Measurements from ENCODE around the gene STK32B. TPM values are rescaled to one million over a fixed set of nuclear protein-coding genes. Genes with fewer than 3 reads are reported as not detected.

The STK32B gene
- total RNA-seq, 2 experiments from 2014 or later, result not detected

- Mint-ChIP-seq H3K9me3 (no peaks in the 10 kb centered on the region), H3K4me3 (no peak overlapping the region), H3K4me1 (ENCODE audit: low read depth) (no peaks in the 10 kb centered on the region), H3K27ac (no peak overlapping the region), H3K36me3 (no peaks in the 10 kb centered on the region), H3K27me3 (no peaks in the 10 kb centered on the region)
- no peak for DNase-seq
- CTCF ChIA-PET, result no interaction called here
- POLR2A ChIA-PET, result no interaction called here
- intact Hi-C loops (cut with micrococcal nuclease), result no loop called here
These were observed 68.8 kb downstream of the STK32B start for GRCh38 chr4:5120067-5120466.

- no peaks in the 10 kb centered on the region for H3K36me3 Mint-ChIP-seq
- CTCF ChIA-PET, result no interaction called here
- intact Hi-C loops (cut with micrococcal nuclease), result no loop called here
- H3K9me3 Mint-ChIP-seq, result no peaks in the 10 kb centered on the region
- no peak for DNase-seq
- no peaks in the 10 kb centered on the region for H3K4me1 Mint-ChIP-seq (ENCODE audit: low read depth)
- POLR2A ChIA-PET, result no interaction called here
- no peak overlapping the region for H3K4me3 Mint-ChIP-seq
- H3K27ac Mint-ChIP-seq, result no peak overlapping the region
- no peaks in the 10 kb centered on the region for H3K27me3 Mint-ChIP-seq
These were observed 69.2 kb downstream of the STK32B start for GRCh38 chr4:5120468-5120867.

- ChIA-PET POLR2A (no interaction called here), CTCF (no interaction called here)
- no peaks in the 10 kb centered on the region for H3K36me3 Mint-ChIP-seq
- intact Hi-C loops (cut with micrococcal nuclease), result no loop called here
- DNase-seq, result no peak
- H3K4me1 Mint-ChIP-seq (ENCODE audit: low read depth), result no peaks in the 10 kb centered on the region
- H3K27me3 Mint-ChIP-seq, result peaks cover 6% of the 10 kb centered on the region
- H3K4me3 Mint-ChIP-seq, result no peak overlapping the region
- no peak overlapping the region for H3K27ac Mint-ChIP-seq
- H3K9me3 Mint-ChIP-seq, result no peaks in the 10 kb centered on the region
These were observed 70.8 kb downstream of the STK32B start for GRCh38 chr4:5122114-5122513.

- no peak overlapping the region for H3K27ac Mint-ChIP-seq
- peaks cover 10% of the 10 kb centered on the region for H3K27me3 Mint-ChIP-seq
- H3K9me3 Mint-ChIP-seq, result no peaks in the 10 kb centered on the region
- no peaks in the 10 kb centered on the region for H3K4me1 Mint-ChIP-seq (ENCODE audit: low read depth)
- ChIA-PET POLR2A (no interaction called here), CTCF (no interaction called here)
- H3K4me3 Mint-ChIP-seq, result no peak overlapping the region
- DNase-seq, result no peak
- H3K36me3 Mint-ChIP-seq, result no peaks in the 10 kb centered on the region
- intact Hi-C loops (cut with micrococcal nuclease), result no loop called here
These were observed 73.6 kb downstream of the STK32B start for GRCh38 chr4:5124876-5125275.

- Mint-ChIP-seq H3K4me3 (no peak overlapping the region), H3K36me3 (no peaks in the 10 kb centered on the region), H3K27me3 (peaks cover 10% of the 10 kb centered on the region), H3K4me1 (ENCODE audit: low read depth) (no peaks in the 10 kb centered on the region), H3K27ac (no peak overlapping the region), H3K9me3 (no peaks in the 10 kb centered on the region)
- no peak for DNase-seq
- POLR2A ChIA-PET, result no interaction called here
- intact Hi-C loops (cut with micrococcal nuclease), result no loop called here
- CTCF ChIA-PET, result no interaction called here
These were observed 74.0 kb downstream of the STK32B start for GRCh38 chr4:5125321-5125720.

GRCh38 chr4:5126231-5126630, 75.0 kb downstream of the STK32B start:
- H3K4me1 Mint-ChIP-seq (ENCODE audit: low read depth), result no peaks in the 10 kb centered on the region
- no peaks in the 10 kb centered on the region for H3K36me3 Mint-ChIP-seq
- intact Hi-C loops (cut with micrococcal nuclease), result no loop called here
- H3K4me3 Mint-ChIP-seq, result no peak overlapping the region
- H3K27me3 Mint-ChIP-seq, result peaks cover 10% of the 10 kb centered on the region
- CTCF ChIA-PET, result no interaction called here
- H3K9me3 Mint-ChIP-seq, result no peaks in the 10 kb centered on the region
- no peak overlapping the region for H3K27ac Mint-ChIP-seq
- POLR2A ChIA-PET, result no interaction called here
- no peak for DNase-seq

- Mint-ChIP-seq H3K4me1 (ENCODE audit: low read depth) (no peaks in the 10 kb centered on the region), H3K36me3 (no peaks in the 10 kb centered on the region), H3K27me3 (peaks cover 10% of the 10 kb centered on the region), H3K27ac (no peak overlapping the region), H3K4me3 (no peak overlapping the region), H3K9me3 (no peaks in the 10 kb centered on the region)
- ChIA-PET CTCF (no interaction called here), POLR2A (no interaction called here)
- intact Hi-C loops (cut with micrococcal nuclease), result no loop called here
- DNase-seq, result no peak
These were observed 75.6 kb downstream of the STK32B start for GRCh38 chr4:5126857-5127256.

- Mint-ChIP-seq H3K36me3 (no peaks in the 10 kb centered on the region), H3K27me3 (peaks cover 10% of the 10 kb centered on the region), H3K4me3 (no peak overlapping the region), H3K27ac (no peak overlapping the region), H3K4me1 (ENCODE audit: low read depth) (no peaks in the 10 kb centered on the region), H3K9me3 (no peaks in the 10 kb centered on the region)
- ChIA-PET CTCF (no interaction called here), POLR2A (no interaction called here)
- intact Hi-C loops (cut with micrococcal nuclease), result no loop called here
- DNase-seq, result no peak
These were observed 76.3 kb downstream of the STK32B start for GRCh38 chr4:5127556-5127955.

GRCh38 chr4:5128569-5128968, 77.3 kb downstream of the STK32B start:
- no peaks in the 10 kb centered on the region for H3K9me3 Mint-ChIP-seq
- no peaks in the 10 kb centered on the region for H3K4me1 Mint-ChIP-seq (ENCODE audit: low read depth)
- intact Hi-C loops (cut with micrococcal nuclease), result no loop called here
- ChIA-PET CTCF (no interaction called here), POLR2A (no interaction called here)
- no peak overlapping the region for H3K4me3 Mint-ChIP-seq
- no peak overlapping the region for H3K27ac Mint-ChIP-seq
- no peak for DNase-seq
- no peaks in the 10 kb centered on the region for H3K36me3 Mint-ChIP-seq
- H3K27me3 Mint-ChIP-seq, result peaks cover 10% of the 10 kb centered on the region

GRCh38 chr4:5133201-5133600, 81.9 kb downstream of the STK32B start:
- peaks cover 3% of the 10 kb centered on the region for H3K27me3 Mint-ChIP-seq
- H3K36me3 Mint-ChIP-seq, result no peaks in the 10 kb centered on the region
- H3K9me3 Mint-ChIP-seq, result no peaks in the 10 kb centered on the region
- H3K4me1 Mint-ChIP-seq (ENCODE audit: low read depth), result no peaks in the 10 kb centered on the region
- ChIA-PET CTCF (no interaction called here), POLR2A (no interaction called here)
- H3K27ac Mint-ChIP-seq, result no peak overlapping the region
- H3K4me3 Mint-ChIP-seq, result no peak overlapping the region
- DNase-seq, result no peak
- intact Hi-C loops (cut with micrococcal nuclease), result no loop called here

- ChIA-PET POLR2A (no interaction called here), CTCF (no interaction called here)
- intact Hi-C loops (cut with micrococcal nuclease), result no loop called here
- H3K4me1 Mint-ChIP-seq (ENCODE audit: low read depth), result no peaks in the 10 kb centered on the region
- H3K4me3 Mint-ChIP-seq, result no peak overlapping the region
- DNase-seq, result no peak
- H3K9me3 Mint-ChIP-seq, result no peaks in the 10 kb centered on the region
- H3K27ac Mint-ChIP-seq, result no peak overlapping the region
- H3K27me3 Mint-ChIP-seq, result no peaks in the 10 kb centered on the region
- H3K36me3 Mint-ChIP-seq, result no peaks in the 10 kb centered on the region
These were observed 82.8 kb downstream of the STK32B start for GRCh38 chr4:5133933-5134594.

GRCh38 chr4:5134620-5135019, 83.3 kb downstream of the STK32B start:
- intact Hi-C loops (cut with micrococcal nuclease), result no loop called here
- H3K4me3 Mint-ChIP-seq, result no peak overlapping the region
- H3K4me1 Mint-ChIP-seq (ENCODE audit: low read depth), result no peaks in the 10 kb centered on the region
- H3K9me3 Mint-ChIP-seq, result no peaks in the 10 kb centered on the region
- no peak overlapping the region for H3K27ac Mint-ChIP-seq
- no peaks in the 10 kb centered on the region for H3K36me3 Mint-ChIP-seq
- ChIA-PET CTCF (no interaction called here), POLR2A (no interaction called here)
- no peak for DNase-seq
- H3K27me3 Mint-ChIP-seq, result no peaks in the 10 kb centered on the region

GRCh38 chr4:5137226-5137625, 85.9 kb downstream of the STK32B start:
- H3K36me3 Mint-ChIP-seq, result no peaks in the 10 kb centered on the region
- CTCF ChIA-PET, result no interaction called here
- POLR2A ChIA-PET, result no interaction called here
- DNase-seq, result no peak
- H3K27ac Mint-ChIP-seq, result no peak overlapping the region
- no peaks in the 10 kb centered on the region for H3K4me1 Mint-ChIP-seq (ENCODE audit: low read depth)
- H3K9me3 Mint-ChIP-seq, result no peaks in the 10 kb centered on the region
- no peaks in the 10 kb centered on the region for H3K27me3 Mint-ChIP-seq
- H3K4me3 Mint-ChIP-seq, result no peak overlapping the region
- intact Hi-C loops (cut with micrococcal nuclease), result no loop called here

- no peaks in the 10 kb centered on the region for H3K36me3 Mint-ChIP-seq
- H3K4me3 Mint-ChIP-seq, result no peak overlapping the region
- no peaks in the 10 kb centered on the region for H3K4me1 Mint-ChIP-seq (ENCODE audit: low read depth)
- no peak for DNase-seq
- intact Hi-C loops (cut with micrococcal nuclease), result no loop called here
- H3K27ac Mint-ChIP-seq, result no peak overlapping the region
- H3K27me3 Mint-ChIP-seq, result no peaks in the 10 kb centered on the region
- H3K9me3 Mint-ChIP-seq, result no peaks in the 10 kb centered on the region
- ChIA-PET CTCF (no interaction called here), POLR2A (no interaction called here)
These were observed 86.6 kb downstream of the STK32B start for GRCh38 chr4:5137927-5138326.

All from activated CD4-positive, alpha-beta memory T cell treated with anti-CD3 and anti-CD28 coated beads for 36 hours (primary cell).